NOMO-1 treated with dmso at 0.1 percent for 144 hours (cell line): ENCODE data around the gene PNLIPRP2.

Experiments used
- DNase-seq: peaks from one replicate; lab custom pipeline; 2025; ENCODE audit not compliant: unreplicated experiment; lab: John Stamatoyannopoulos, UW

The PNLIPRP2 gene

GRCh38 chr10:116679351-116679750, 58.6 kb downstream of the PNLIPRP2 start:
- no peak for DNase-seq

DNA sequence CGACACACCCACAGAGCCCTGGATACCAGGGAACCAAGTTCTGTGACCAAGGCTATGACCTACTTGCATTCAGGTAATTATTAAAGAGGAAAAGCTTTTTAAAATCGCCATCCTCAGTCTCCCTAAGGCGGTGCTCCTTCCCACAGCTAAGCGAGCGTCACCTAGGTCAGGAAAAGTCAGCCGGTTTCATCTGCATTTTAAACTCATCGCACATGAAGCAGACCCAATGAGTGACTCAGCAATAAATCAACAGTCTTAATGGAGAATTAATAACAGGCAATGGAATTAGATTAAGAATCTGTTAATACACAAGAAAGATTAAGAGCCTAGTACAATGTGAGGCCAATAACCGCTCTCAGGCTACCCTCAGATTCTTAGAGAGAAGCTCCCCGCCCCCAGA, 62.4 kb downstream of the PNLIPRP2 start:
- no peak for DNase-seq

GRCh38 chr10:116683821-116684220, 63.1 kb downstream of the PNLIPRP2 start:
- DNase-seq: no peak

- DNase-seq: no peak
These were observed 64.0 kb downstream of the PNLIPRP2 start for GRCh38 chr10:116684781-116685180.

DNA sequence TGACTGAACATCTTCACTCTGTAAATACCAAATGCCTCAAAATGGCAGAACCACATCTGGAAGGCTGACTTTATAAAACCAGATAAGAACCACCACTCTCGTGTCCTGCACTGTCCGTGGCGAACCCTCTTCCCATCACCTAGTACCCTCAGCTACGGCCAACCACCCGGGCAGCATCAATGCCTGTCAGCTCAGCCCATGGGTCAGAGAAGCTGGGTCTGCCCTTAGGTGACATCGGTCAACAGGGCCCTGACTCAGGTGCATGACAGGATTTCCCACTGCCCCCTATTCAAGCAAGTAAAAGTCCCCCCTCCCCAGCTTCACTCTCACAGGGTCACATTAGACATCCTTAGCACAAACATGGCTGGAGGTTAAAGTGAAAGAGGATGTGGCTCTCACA, 65.1 kb downstream of the PNLIPRP2 start:
- no peak for DNase-seq

DNA sequence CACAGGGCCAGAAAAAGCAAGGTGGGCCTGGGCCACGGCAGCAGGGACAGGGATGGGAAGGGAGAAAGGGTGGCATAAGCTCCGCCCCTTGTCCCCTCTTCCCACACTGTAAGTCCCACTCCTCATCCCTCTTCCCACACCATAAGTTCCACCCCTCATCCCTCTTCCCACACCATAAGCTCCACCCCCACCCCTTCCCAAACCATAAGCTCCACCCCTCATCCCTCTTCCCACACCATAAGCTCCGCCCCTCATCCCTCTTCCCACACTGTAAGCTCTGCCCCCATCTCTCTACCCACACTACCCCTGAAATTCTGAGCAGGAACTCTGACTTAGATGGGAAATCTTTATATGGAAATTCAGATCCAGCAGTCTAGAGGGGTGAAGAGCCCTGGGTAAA, 65.9 kb downstream of the PNLIPRP2 start:
- no peak for DNase-seq

DNA sequence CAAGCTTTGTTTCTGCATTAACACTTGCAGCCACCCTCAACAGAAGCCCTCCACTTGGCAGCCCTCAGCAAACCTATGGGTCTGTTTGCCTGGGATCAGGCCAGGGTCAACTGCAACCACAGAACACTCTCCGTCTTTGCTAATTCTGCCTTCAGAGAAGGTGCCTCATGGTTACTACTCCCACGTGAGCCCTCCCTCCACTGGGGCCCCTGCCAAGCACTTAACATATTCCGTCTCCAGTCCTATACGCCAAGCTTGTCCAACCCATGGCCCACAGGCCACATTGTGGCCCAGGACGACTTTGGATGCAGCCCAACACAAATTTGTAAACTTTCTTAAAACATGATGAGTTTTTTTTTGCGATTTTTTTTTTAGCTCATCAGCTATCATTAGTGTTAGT, 66.9 kb downstream of the PNLIPRP2 start:
- DNase-seq: no peak

DNA sequence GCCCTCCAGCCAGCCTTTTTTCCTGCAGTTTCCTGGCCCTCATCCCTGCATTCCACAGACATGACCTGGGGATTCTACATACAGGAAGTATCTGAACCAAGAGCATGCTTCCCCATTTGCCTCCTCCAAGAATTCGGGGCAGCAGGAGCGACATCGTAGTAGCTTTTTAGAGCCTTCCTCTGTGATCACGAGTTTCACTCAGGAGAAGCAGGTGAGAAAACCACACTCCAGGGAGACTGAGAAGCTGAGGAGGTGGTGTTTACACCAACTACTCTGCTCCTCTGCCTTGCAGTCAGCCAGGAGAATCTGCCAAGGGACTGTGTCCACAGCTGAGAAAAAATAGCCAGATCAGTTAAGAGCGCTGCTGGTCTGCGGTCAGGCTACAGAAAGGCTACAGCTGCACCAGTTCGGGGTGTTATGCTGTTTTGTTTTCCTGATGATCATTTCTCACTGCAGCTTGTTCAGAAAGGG, 67.5 kb downstream of the PNLIPRP2 start:
- DNase-seq: no peak

DNA sequence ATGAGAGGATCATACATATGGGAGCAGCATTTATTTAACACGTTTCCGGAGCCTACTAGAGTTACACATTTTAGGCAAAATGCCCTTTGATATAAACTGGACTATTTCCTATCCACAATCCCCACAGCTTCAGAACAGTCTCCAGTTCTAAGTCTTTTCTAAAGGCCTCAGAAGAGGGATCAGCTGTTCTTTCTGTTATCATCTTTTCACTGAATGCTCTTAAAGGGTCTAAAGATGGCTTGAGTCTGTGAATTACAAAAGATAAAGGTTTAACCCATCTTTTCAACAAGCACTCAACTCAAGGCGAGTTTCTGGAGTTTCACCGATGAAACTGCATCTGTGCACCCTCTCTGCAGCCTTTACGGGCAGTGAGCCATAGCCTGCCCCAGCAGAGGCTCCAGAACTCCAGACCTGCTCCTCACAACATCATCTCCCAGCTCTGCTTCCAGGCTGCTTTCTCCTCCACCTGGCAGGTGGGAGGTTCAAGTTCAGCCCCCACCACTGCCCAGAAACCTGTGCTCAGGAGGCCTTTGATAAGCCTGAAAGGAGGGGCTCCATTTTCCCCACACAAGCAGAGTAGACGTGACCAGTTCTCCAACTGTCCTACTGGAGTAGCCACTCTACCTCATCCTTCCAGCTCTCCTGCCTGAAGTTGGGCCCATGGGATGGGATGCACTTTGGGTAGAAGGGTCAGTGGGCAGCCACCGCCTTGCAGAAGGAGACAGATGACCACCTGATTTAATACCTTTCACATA, 68.2 kb downstream of the PNLIPRP2 start:
- no peak for DNase-seq

DNA sequence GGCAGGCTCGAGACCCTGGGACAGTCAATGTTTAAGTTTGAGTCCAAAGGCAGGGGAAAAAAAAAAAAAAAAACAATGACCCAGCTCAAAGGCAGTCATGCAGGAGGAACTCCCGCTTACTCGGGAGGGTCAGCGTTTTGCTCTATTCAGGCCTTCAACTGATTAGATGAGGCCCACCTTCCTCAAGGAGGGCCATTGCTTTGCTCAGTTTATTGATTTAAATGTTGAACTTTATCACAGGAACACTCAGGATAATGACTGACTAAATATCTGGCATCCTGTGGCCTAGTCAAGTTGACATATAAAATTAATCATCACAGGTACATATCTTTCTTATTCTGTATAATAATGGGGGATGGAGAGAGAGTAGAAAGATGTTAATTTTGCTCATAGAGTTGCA, 69.0 kb downstream of the PNLIPRP2 start:
- DNase-seq: no peak

- DNase-seq: no peak
These were observed 69.9 kb downstream of the PNLIPRP2 start for GRCh38 chr10:116690356-116691322.

- DNase-seq: no peak
These were observed 70.9 kb downstream of the PNLIPRP2 start for GRCh38 chr10:116691635-116692034.

- no peak for DNase-seq
These were observed 71.5 kb downstream of the PNLIPRP2 start for GRCh38 chr10:116692225-116692624.

GRCh38 chr10:116694243-116694926, 73.6 kb downstream of the PNLIPRP2 start:
- no peak for DNase-seq
